Uterus (tissue), 2 donors: Measurements from ENCODE around the gene STAC3.

Source experiments
- CTCF ChIP-seq, 4 experiments: fragments of 200-600 bp in 2 of 4; fragments of 450-650 bp in 2 of 4; sonication (generic) in 2 of 4; IDR thresholded peaks; one replicate each; pipeline ENCODE4 v1.5.1; 2016 to 2019; ENCODE audit warnings: antibody characterized with exemption in 4 of 4, mild to moderate bottlenecking in 2 of 4, moderate library complexity in 1 of 4
- POLR2A ChIP-seq, 2 donors: fragments of 450-650 bp; IDR thresholded peaks; one replicate each; pipeline ENCODE4 v1.6.1; 2016; ENCODE audit warnings: antibody characterized with exemption in 2 of 2, mild to moderate bottlenecking in 1 of 2, moderate library complexity in 1 of 2

DNA sequence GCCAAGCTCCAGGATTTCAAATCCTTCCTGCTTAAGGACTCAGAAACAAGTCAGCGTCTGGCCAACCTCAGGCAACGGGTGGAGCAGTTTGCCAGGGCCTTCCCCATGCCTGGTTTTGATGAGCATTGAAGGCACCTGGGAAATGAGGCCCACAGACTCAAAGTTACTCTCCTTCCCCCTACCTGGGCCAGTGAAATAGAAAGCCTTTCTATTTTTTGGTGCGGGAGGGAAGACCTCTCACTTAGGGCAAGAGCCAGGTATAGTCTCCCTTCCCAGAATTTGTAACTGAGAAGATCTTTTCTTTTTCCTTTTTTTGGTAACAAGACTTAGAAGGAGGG is 16.8 kb downstream of the STAC3 start:
- no peak for TF ChIP-seq CTCF (IDR thresholded peaks at IDR 0.05)
- no peak for TF ChIP-seq POLR2A (IDR thresholded peaks at IDR 0.05)
